ENCODE data around the gene LCN6.

GRCh38 chr9:136724772-136725171 lies 23.6 kb downstream of the LCN6 start:
- TF ChIP-seq CTCF (conservative IDR thresholded peaks at IDR 0.05; ENCODE audit: low read length) (no peak), EZH2phosphoT487 (IDR thresholded peaks at IDR 0.05; ENCODE audit: borderline replicate concordance) (no peak)

Data from Loucy (cell line).